GM10248 (cell line): ENCODE results near the gene TBC1D5.
"Not testable (repeated sequence)": the region's sequence is repeated elsewhere in the genome, so short reads cannot be mapped to it uniquely, and the experiment has no call there.

Experiments
- CTCF ChIA-PET: fragments of 300-600 bp; sonication (Branson Sonifier 250); formaldehyde crosslinking; extraction: SDS; loops from one replicate; lab custom pipeline; 2021; ENCODE audit warnings: antibody characterized with exemption; lab: Yijun Ruan, JAX
- POLR2A ChIA-PET: fragments of 350-650 bp; sonication (Branson Sonifier 250); formaldehyde crosslinking; extraction: SDS; loops from one replicate; lab custom pipeline; 2020; ENCODE audit warnings: antibody characterized with exemption; lab: Yijun Ruan, JAX
- DNase-seq: peaks from one replicate; pipeline ENCODE4 v3.0.0; 2012; ENCODE audit errors: extremely low spot score
- CTCF ChIP-seq: IDR thresholded peaks from 2 replicates; pipeline ENCODE4 v1.5.1; 2012; ENCODE audit warnings: mild to moderate bottlenecking, low read depth; ENCODE audit errors: extremely low read depth, missing control alignments, control extremely low read depth

The TBC1D5 gene

GRCh38 chr3:17742880-17743657 is 638 bp upstream of the TBC1D5 start:
- POLR2A ChIA-PET = interaction anchor here (0.7 kb wide), 1 partner anchor 12 kb away, joined by 3 read pairs; no protein-coding TSS in a partner anchor
- no peak for DNase-seq
- TF ChIP-seq CTCF = no peak
- CTCF ChIA-PET = interaction anchor here (0.8 to 1.4 kb wide), 4 partner anchors 11 to 98 kb away, joined by 3 read pairs; no protein-coding TSS in a partner anchor

- TF ChIP-seq CTCF = no peak
- no peak for DNase-seq
- POLR2A ChIA-PET = no interaction called here
- CTCF ChIA-PET = interaction anchor here (1.9 kb wide), 1 partner anchor 11 kb away, joined by 5 read pairs; no protein-coding TSS in a partner anchor
Measured at GRCh38 chr3:17741621-17742101, 770 bp downstream of the TBC1D5 start.

- POLR2A ChIA-PET = no interaction called here
- CTCF ChIA-PET = interaction anchor here (0.8 to 1.9 kb wide), 2 partner anchors 10 to 14 kb away, joined by 3 to 5 read pairs; no protein-coding TSS in a partner anchor
- peak; percentile 31 for DNase-seq
- TF ChIP-seq CTCF = no peak
Measured at GRCh38 chr3:17740721-17741141, 1.7 kb downstream of the TBC1D5 start.

GRCh38 chr3:17738921-17739320 is 3.5 kb downstream of the TBC1D5 start:
- ChIA-PET CTCF (interaction anchor here (1.4 kb wide), 1 partner anchor 15 kb away, joined by 3 read pairs; no protein-coding TSS in a partner anchor), POLR2A (no interaction called here)
- no peak for TF ChIP-seq CTCF
- no peak for DNase-seq

GRCh38 chr3:17738219-17738618 is 4.2 kb downstream of the TBC1D5 start:
- ChIA-PET POLR2A (no interaction called here), CTCF (interaction anchor here (1.4 kb wide), 1 partner anchor 14 kb away, joined by 3 read pairs; no protein-coding TSS in a partner anchor)
- TF ChIP-seq CTCF = no peak
- no peak for DNase-seq

- TF ChIP-seq CTCF = no peak
- DNase-seq = no peak
- CTCF ChIA-PET = no interaction called here
- POLR2A ChIA-PET = no interaction called here
Measured at GRCh38 chr3:17737591-17737990, 4.8 kb downstream of the TBC1D5 start.

- CTCF ChIA-PET = interaction anchor here (1.0 kb wide), 1 partner anchor 17 kb away, joined by 3 read pairs; no protein-coding TSS in a partner anchor
- DNase-seq, POLR2A ChIA-PET: not testable (repeated sequence)
Measured at GRCh38 chr3:17735362-17735761, 7.1 kb downstream of the TBC1D5 start.
